OCI-LY7 (cell line): ENCODE measurements around the gene SH2D7. TPM values are rescaled to one million over a fixed set of nuclear protein-coding genes. Genes with fewer than 3 reads are reported as not detected.

Source experiments
- BruUV-seq: library from RNA; stranded (reverse); fragments of 400-500 nt; replicated peaks from 2 replicates; lab custom pipeline; 2021; lab: Mats Ljungman, UMichigan
- CTCF ChIA-PET: fragments of 300-600 bp; sonication (Branson Sonifier 250); formaldehyde crosslinking; loops from one replicate; lab custom pipeline; 2022; ENCODE audit warnings: antibody characterized with exemption; ENCODE audit not compliant: unreplicated experiment; lab: Charles Lee
- POLR2A ChIA-PET: fragments of 300-600 bp; sonication (Branson Sonifier 250); formaldehyde crosslinking; loops from one replicate; lab custom pipeline; 2022; ENCODE audit warnings: antibody characterized with exemption; lab: Charles Lee
- DNase-seq: peaks from one replicate; pipeline ENCODE4 v3.0.0-alpha.2; 2015; ENCODE audit warnings: low spot score
- H2AFZ ChIP-seq: fragments of 200-600 bp; sonication (generic), shearing (Covaris generic); 2 replicates; pipeline ENCODE4 v1.6.1; 2014; ENCODE audit warnings: mild to moderate bottlenecking, antibody characterized with exemption, low read length, moderate library complexity
- H3K27ac ChIP-seq: fragments of 200-600 bp; sonication (generic); 2 replicates; pipeline ENCODE4 v1.5.1; 2014; ENCODE audit warnings: mixed run types, low read depth, mild to moderate bottlenecking, moderate library complexity, low read length, inconsistent platforms; ENCODE audit not compliant: poor library complexity, severe bottlenecking
- H3K36me3 ChIP-seq: fragments of 200-600 bp; sonication (generic); 2 replicates; pipeline ENCODE4 v1.6.1; 2014; ENCODE audit warnings: mild to moderate bottlenecking, antibody characterized with exemption, low read length, moderate library complexity, mixed read lengths; ENCODE audit not compliant: insufficient read depth
- H3K4me1 ChIP-seq: fragments of 200-600 bp; sonication (generic); 2 replicates; pipeline ENCODE4 v1.5.1; 2014; ENCODE audit warnings: mild to moderate bottlenecking, low read length; ENCODE audit not compliant: insufficient read depth, poor library complexity, severe bottlenecking
- H3K4me2 ChIP-seq: fragments of 200-600 bp; sonication (generic); 2 replicates; pipeline ENCODE4 v1.6.1; 2014; ENCODE audit warnings: mild to moderate bottlenecking, low read length
- H3K4me3 ChIP-seq: fragments of 200-600 bp; sonication (generic); 2 replicates; pipeline ENCODE4 v1.5.1; 2014; ENCODE audit warnings: mild to moderate bottlenecking, low read depth, low read length; ENCODE audit not compliant: poor library complexity, severe bottlenecking
- H3K79me2 ChIP-seq: fragments of 200-600 bp; sonication (generic); 2 replicates; pipeline ENCODE4 v1.6.1; 2016; ENCODE audit warnings: low read depth, mild to moderate bottlenecking, low read length, moderate library complexity, mixed read lengths; ENCODE audit not compliant: insufficient read depth
- H3K9me2 ChIP-seq: fragments of 200-600 bp; sonication (generic); 2 replicates; pipeline ENCODE4 v1.6.1; 2016; ENCODE audit warnings: mild to moderate bottlenecking, low read length, mixed read lengths; ENCODE audit not compliant: insufficient read depth
- H3K9me3 ChIP-seq: fragments of 200-600 bp; sonication (generic); 2 replicates; pipeline ENCODE4 v1.6.1; 2014; ENCODE audit warnings: mild to moderate bottlenecking, mixed run types, low read length, mixed read lengths
- H4K20me1 ChIP-seq: fragments of 200-600 bp; sonication (generic); 2 replicates; pipeline ENCODE4 v1.6.1; 2014; ENCODE audit warnings: mild to moderate bottlenecking, antibody characterized with exemption, low read length, moderate library complexity, mixed read lengths; ENCODE audit not compliant: insufficient read depth
- CTCF ChIP-seq: fragments of 200-600 bp; sonication (generic); conservative IDR thresholded peaks from 2 replicates; pipeline ENCODE4 v1.5.1; 2014; ENCODE audit warnings: mild to moderate bottlenecking, antibody characterized with exemption, low read length, moderate library complexity, mixed read lengths
- EZH2phosphoT487 ChIP-seq: fragments of 200-600 bp; sonication (generic); IDR thresholded peaks from 2 replicates; pipeline ENCODE4 v1.6.1; 2018; ENCODE audit warnings: low read depth, borderline replicate concordance, mild to moderate bottlenecking, mixed run types, antibody characterized with exemption, low read length, moderate library complexity, mixed read lengths
- intact Hi-C: fragments of 100-400 bp; cut with micrococcal nuclease; formaldehyde crosslinking; loops from one replicate; pipeline ENCODE4 v1.10.0; 2022; ENCODE audit not compliant: unreplicated experiment
- total RNA-seq, 2 experiments: library from RNA; depleted of rRNA in 1 of 2; stranded (reverse); fragments of >200 nt in 1 of 2; shearing (Covaris generic) in 1 of 2; gene quantifications; 2 replicates each; pipeline ENCODE4 v1.2.3, GENCODE V29; 2014 to 2022

Gene SH2D7
- total RNA-seq, 2 experiments from 2014 or later: not detected

DNA sequence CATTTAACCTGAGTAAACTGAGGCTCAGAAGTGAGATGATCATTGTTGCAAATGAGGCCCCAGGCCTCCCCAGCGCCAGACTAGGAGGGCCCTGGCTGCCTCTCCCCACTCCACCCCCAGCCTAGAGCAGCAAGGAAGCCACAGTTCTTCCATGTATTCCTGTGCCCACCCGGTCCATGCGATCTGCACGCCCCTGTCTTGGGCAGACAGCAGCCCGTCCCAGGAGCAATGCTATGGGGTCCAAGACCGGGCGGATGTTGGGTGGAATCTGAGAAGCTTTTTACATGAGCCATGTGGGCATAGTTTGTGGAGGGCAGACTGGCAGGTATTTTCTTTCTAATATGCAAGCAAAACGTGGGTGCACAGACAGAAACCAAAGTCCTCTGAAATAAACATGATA is 15.1 kb downstream of the SH2D7 start:
- POLR2A ChIA-PET: interaction anchor here (0.7 kb wide), 1 partner anchor 326 kb away, joined by 4 read pairs; no protein-coding TSS in a partner anchor
- Histone ChIP-seq H3K4me3 (no peak overlapping the region), H3K36me3 (no peaks in the 10 kb centered on the region), H3K4me1 (no peaks in the 10 kb centered on the region), H3K27ac (no peak overlapping the region), H3K9me2 (no peaks in the 10 kb centered on the region), H3K9me3 (no peaks in the 10 kb centered on the region), H3K79me2 (no peaks in the 10 kb centered on the region), H3K4me2 (no peak overlapping the region), H4K20me1 (no peaks in the 10 kb centered on the region), H2AFZ (no peak overlapping the region)
- intact Hi-C loops: no loop called here
- no TSS peak for BruUV-seq
- TF ChIP-seq CTCF: no peak
- TF ChIP-seq EZH2phosphoT487: no peak
- no peak for DNase-seq
- CTCF ChIA-PET: interaction anchor here (1.6 kb wide), 1 partner anchor 107 kb away, joined by 10 read pairs; no protein-coding TSS in a partner anchor

GRCh38 chr15:78108300-78109084 is 16.1 kb downstream of the SH2D7 start:
- no peak overlapping the region for H2AFZ ChIP-seq
- no peaks in the 10 kb centered on the region for H3K9me3 ChIP-seq
- DNase-seq: peak; percentile 90
- ChIA-PET POLR2A (interaction anchor here (0.6 to 1.2 kb wide), 4 partner anchors 37 to 764 kb away, joined by 3 to 4 read pairs (median 4); no protein-coding TSS in a partner anchor), CTCF (interaction anchor here (0.6 to 1.6 kb wide), 7 partner anchors 39 to 226 kb away, joined by 3 to 10 read pairs (median 4); no protein-coding TSS in a partner anchor)
- H3K4me2 ChIP-seq: no peak overlapping the region
- H3K4me3 ChIP-seq: no peak overlapping the region
- no peak overlapping the region for H3K27ac ChIP-seq
- H4K20me1 ChIP-seq: no peaks in the 10 kb centered on the region
- no peaks in the 10 kb centered on the region for H3K9me2 ChIP-seq
- TF ChIP-seq EZH2phosphoT487: no peak
- TF ChIP-seq CTCF: peak; percentile 96
- no peaks in the 10 kb centered on the region for H3K79me2 ChIP-seq
- intact Hi-C loops: loop anchor here (1.0 kb wide), 4 partner anchors 108 to 198 kb away; no protein-coding TSS in a partner anchor
- H3K36me3 ChIP-seq: no peaks in the 10 kb centered on the region
- BruUV-seq: no TSS peak
- no peaks in the 10 kb centered on the region for H3K4me1 ChIP-seq

GRCh38 chr15:78109156-78109555 is 16.8 kb downstream of the SH2D7 start:
- Histone ChIP-seq H3K79me2 (no peaks in the 10 kb centered on the region), H3K4me1 (peaks cover 5% of the 10 kb centered on the region), H3K9me3 (no peaks in the 10 kb centered on the region), H3K4me2 (no peak overlapping the region), H3K27ac (no peak overlapping the region), H4K20me1 (no peaks in the 10 kb centered on the region), H3K36me3 (no peaks in the 10 kb centered on the region), H3K9me2 (no peaks in the 10 kb centered on the region), H3K4me3 (no peak overlapping the region), H2AFZ (no peak overlapping the region)
- BruUV-seq: no TSS peak
- POLR2A ChIA-PET: interaction anchor here (0.6 to 1.2 kb wide), 3 partner anchors 38 to 150 kb away, joined by 3 to 4 read pairs (median 3); no protein-coding TSS in a partner anchor
- CTCF ChIA-PET: interaction anchor here (0.7 to 1.6 kb wide), 6 partner anchors 39 to 140 kb away, joined by 3 to 10 read pairs (median 4); no protein-coding TSS in a partner anchor
- DNase-seq: no peak
- intact Hi-C loops: no loop called here
- TF ChIP-seq EZH2phosphoT487 (no peak), CTCF (no peak)
